ENCODE results near the gene ZNF432.
"Not testable (repeated sequence)": the region's sequence is repeated elsewhere in the genome, so short reads cannot be mapped to it uniquely, and the experiment has no call there.

ZNF432 gene

GRCh38 chr19:52048555-52049501, at the start of gene ZNF432:
Gene ZNF432 (minus strand): TSS chr19:52048838. CDS start chr19:52046868, 1,970 bp downstream.
- Histone ChIP-seq H3K9ac (no peak within 1 kb of the TSS), H3K4me1 (ENCODE audit: low read depth, poor library complexity, severe bottlenecking) (no peaks in the 10 kb centered on the region), H3K79me2 (ENCODE audit: insufficient read depth, low read depth) (no peaks in the 10 kb centered on the region), H3K4me3 (IDR thresholded peaks at IDR 0.05; ENCODE audit: insufficient read depth, low read depth, low read length) (no peak within 1 kb of the TSS), H4K20me1 (ENCODE audit: insufficient read depth) (no peaks in the 10 kb centered on the region), H3K27ac (no peak within 1 kb of the TSS), H3K36me3 (ENCODE audit: insufficient read depth) (no peaks in the 10 kb centered on the region), H2AFZ (ENCODE audit: low read depth) (no peak within 1 kb of the TSS), H3K4me2 (no peak within 1 kb of the TSS), H3K27me3 (ENCODE audit: insufficient read depth, low read depth) (no peaks in the 10 kb centered on the region)
- TF ChIP-seq, protein P1, sequence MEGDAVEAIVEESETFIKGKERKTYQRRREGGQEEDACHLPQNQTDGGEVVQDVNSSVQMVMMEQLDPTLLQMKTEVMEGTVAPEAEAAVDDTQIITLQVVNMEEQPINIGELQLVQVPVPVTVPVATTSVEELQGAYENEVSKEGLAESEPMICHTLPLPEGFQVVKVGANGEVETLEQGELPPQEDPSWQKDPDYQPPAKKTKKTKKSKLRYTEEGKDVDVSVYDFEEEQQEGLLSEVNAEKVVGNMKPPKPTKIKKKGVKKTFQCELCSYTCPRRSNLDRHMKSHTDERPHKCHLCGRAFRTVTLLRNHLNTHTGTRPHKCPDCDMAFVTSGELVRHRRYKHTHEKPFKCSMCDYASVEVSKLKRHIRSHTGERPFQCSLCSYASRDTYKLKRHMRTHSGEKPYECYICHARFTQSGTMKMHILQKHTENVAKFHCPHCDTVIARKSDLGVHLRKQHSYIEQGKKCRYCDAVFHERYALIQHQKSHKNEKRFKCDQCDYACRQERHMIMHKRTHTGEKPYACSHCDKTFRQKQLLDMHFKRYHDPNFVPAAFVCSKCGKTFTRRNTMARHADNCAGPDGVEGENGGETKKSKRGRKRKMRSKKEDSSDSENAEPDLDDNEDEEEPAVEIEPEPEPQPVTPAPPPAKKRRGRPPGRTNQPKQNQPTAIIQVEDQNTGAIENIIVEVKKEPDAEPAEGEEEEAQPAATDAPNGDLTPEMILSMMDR (conservative IDR thresholded peaks at IDR 0.05; ENCODE audit: low read depth, low read length): no peak

- not testable (repeated sequence) for H3K9ac ChIP-seq; H3K4me1 ChIP-seq (ENCODE audit: low read depth, poor library complexity, severe bottlenecking); H2AFZ ChIP-seq (ENCODE audit: low read depth); H3K27me3 ChIP-seq (ENCODE audit: insufficient read depth, low read depth); H4K20me1 ChIP-seq (ENCODE audit: insufficient read depth); H3K4me3 ChIP-seq (IDR thresholded peaks at IDR 0.05; ENCODE audit: insufficient read depth, low read depth, low read length); H3K4me2 ChIP-seq; H3K27ac ChIP-seq
- Histone ChIP-seq H3K79me2 (ENCODE audit: insufficient read depth, low read depth) (peaks cover 16% of the 10 kb centered on the region), H3K36me3 (ENCODE audit: insufficient read depth) (peaks cover 10% of the 10 kb centered on the region; the same call in 1 of the 2 replicates)
Measured at GRCh38 chr19:52096416-52096815, 47.8 kb upstream of the ZNF432 start.

DNA sequence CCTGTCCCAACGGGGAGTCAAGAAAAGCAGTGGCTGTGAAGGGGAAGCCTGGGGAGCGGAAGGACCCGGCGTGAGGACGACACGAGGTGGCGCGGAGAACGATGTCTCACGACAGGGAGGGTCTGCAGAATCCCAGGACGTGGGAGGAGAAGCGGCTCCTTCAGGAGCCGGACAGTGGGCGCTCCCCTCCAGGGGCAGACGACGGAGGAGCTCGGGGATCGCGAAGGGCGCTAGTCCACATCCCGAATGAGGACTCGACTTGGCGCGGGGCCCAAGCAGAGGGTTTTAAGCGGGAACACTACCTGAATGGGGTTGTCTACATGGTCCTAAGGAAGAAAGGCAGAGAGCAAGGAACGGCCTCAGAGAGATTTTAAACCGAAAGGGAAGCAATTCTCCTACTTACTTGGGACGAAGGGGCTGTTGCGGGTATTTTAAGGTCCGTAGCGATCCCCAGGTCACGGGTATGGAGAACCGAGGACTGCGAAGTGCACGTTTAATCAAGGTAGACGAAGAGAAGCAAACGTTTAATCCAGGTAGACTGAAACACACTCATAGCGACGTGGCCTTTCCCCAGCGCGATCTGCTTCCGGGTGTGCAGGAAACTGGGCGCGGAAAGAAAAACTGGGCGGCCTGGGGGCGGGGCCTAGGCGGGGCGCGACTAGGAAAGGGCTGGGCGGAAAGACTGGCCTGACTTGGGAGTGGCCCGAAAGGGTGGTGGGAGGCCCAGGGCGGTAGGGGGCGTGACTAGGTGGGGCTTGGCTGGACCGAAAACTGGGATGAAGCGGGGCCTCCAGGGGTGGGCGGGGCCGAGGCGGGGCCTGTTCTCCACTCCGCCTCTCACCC, 46.8 kb upstream of the ZNF432 start, which contains the start of gene ZNF841:
Gene ZNF841, minus strand, starts transcription at position 594 of the 843 bp plus-strand sequence. CDS start 10,964 bp downstream, outside the sequence.
- Histone ChIP-seq H3K4me1 (ENCODE audit: low read depth, poor library complexity, severe bottlenecking) (no peaks in the 10 kb centered on the region), H3K4me2 (peak within 1 kb of the TSS; percentile 83), H3K79me2 (ENCODE audit: insufficient read depth, low read depth) (peaks cover 16% of the 10 kb centered on the region), H3K27ac (peak within 1 kb of the TSS; percentile 70), H3K36me3 (ENCODE audit: insufficient read depth) (peaks cover 10% of the 10 kb centered on the region; the same call in 1 of the 2 replicates), H3K9ac (peak within 1 kb of the TSS; percentile 83; the same call in 1 of the 2 replicates), H3K27me3 (ENCODE audit: insufficient read depth, low read depth) (no peaks in the 10 kb centered on the region), H3K4me3 (IDR thresholded peaks at IDR 0.05; ENCODE audit: insufficient read depth, low read depth, low read length) (peak within 1 kb of the TSS; percentile 81), H4K20me1 (ENCODE audit: insufficient read depth) (no peaks in the 10 kb centered on the region), H2AFZ (ENCODE audit: low read depth) (peak within 1 kb of the TSS; percentile 79)
- TF ChIP-seq, protein P1 (conservative IDR thresholded peaks at IDR 0.05; ENCODE audit: low read depth, low read length): peak; percentile 31; the same call in 1 of the 2 replicates

DNA sequence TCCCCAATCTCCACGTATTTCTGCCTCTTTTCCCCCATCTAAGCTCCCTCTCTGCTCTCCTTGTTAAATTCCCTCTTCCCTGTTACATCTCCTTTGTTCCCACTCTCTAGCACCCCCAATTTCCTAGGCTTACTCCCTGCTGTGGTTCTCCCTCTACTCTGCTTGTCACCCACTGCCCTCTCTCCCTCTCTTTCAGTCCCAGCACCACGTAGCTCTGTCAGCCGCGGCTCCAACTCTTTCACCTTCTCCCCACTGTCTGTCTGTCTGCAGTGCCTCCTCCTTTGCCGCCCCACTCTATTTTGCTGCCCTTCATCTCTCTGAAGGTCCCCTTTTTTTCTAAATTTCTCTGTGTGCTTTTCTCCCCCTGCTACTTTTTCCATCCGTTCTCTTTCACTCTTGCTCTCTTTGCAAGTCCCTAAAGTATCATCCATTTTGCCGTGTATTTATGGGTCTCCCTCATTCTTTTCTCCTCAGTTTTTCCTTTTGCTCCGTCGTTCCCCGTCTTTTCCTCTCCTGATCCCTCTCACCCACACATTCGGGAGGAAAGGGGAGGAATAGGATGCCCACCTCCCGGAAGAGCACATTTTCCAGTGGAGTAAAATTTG, 46.0 kb upstream of the ZNF432 start:
- Histone ChIP-seq H3K79me2 (ENCODE audit: insufficient read depth, low read depth) (peaks cover 16% of the 10 kb centered on the region), H3K27ac (no peak overlapping the region), H3K4me2 (peak overlapping the region; percentile 83), H4K20me1 (ENCODE audit: insufficient read depth) (no peaks in the 10 kb centered on the region), H3K9ac (peak overlapping the region; percentile 83; the same call in 1 of the 2 replicates), H2AFZ (ENCODE audit: low read depth) (peak overlapping the region; percentile 79), H3K4me1 (ENCODE audit: low read depth, poor library complexity, severe bottlenecking) (no peaks in the 10 kb centered on the region), H3K4me3 (IDR thresholded peaks at IDR 0.05; ENCODE audit: insufficient read depth, low read depth, low read length) (peak overlapping the region; percentile 81), H3K27me3 (ENCODE audit: insufficient read depth, low read depth) (no peaks in the 10 kb centered on the region), H3K36me3 (ENCODE audit: insufficient read depth) (peaks cover 10% of the 10 kb centered on the region; the same call in 1 of the 2 replicates)
- TF ChIP-seq, protein P1 (conservative IDR thresholded peaks at IDR 0.05; ENCODE audit: low read depth, low read length): no peak

All from KMS-11 (cell line).